GM12865 (cell line): ENCODE results near the gene SBF1.

Source experiments
- DNase-seq: peaks from one replicate; pipeline ENCODE4 v3.0.0; 2010; ENCODE audit warnings: low read depth
- H3K4me3 ChIP-seq: 2 replicates; pipeline ENCODE4 v1.5.1; 2011; ENCODE audit warnings: mild to moderate bottlenecking, low read depth, low read length, control low read depth
- CTCF ChIP-seq: IDR thresholded peaks from 2 replicates; pipeline ENCODE4 v1.5.1; 2011; ENCODE audit warnings: low read length, control low read depth, low read depth, inconsistent platforms; ENCODE audit not compliant: insufficient read depth; ENCODE audit errors: missing control alignments

The SBF1 gene

GRCh38 chr22:50465066-50465930 lies 9.5 kb downstream of the SBF1 start:
- no peak overlapping the region for H3K4me3 ChIP-seq
- no peak for DNase-seq
- TF ChIP-seq CTCF: no peak

- no peak for DNase-seq
- H3K4me3 ChIP-seq: no peak overlapping the region
- TF ChIP-seq CTCF: no peak
Measured at GRCh38 chr22:50464451-50464850, 10.4 kb downstream of the SBF1 start.

GRCh38 chr22:50463188-50463900 lies 11.5 kb downstream of the SBF1 start:
- TF ChIP-seq CTCF: no peak
- H3K4me3 ChIP-seq: no peak overlapping the region
- no peak for DNase-seq

GRCh38 chr22:50461979-50462540 lies 12.8 kb downstream of the SBF1 start:
- TF ChIP-seq CTCF: no peak
- H3K4me3 ChIP-seq: no peak overlapping the region
- no peak for DNase-seq

- TF ChIP-seq CTCF: no peak
- H3K4me3 ChIP-seq: no peak overlapping the region
- no peak for DNase-seq
Measured at GRCh38 chr22:50461536-50461935, 13.3 kb downstream of the SBF1 start.

- DNase-seq: no peak
- TF ChIP-seq CTCF: no peak
- no peak overlapping the region for H3K4me3 ChIP-seq
Measured at GRCh38 chr22:50460938-50461337, 13.9 kb downstream of the SBF1 start.
